B cell (primary cell): ENCODE measurements around the gene DYDC2.

Experiments used
- CTCF ChIP-seq: fragments of 200-600 bp; IDR thresholded peaks from one replicate; pipeline ENCODE4 v1.8.0; 2022; ENCODE audit warnings: antibody characterized with exemption, mild to moderate bottlenecking
- EZH2 ChIP-seq: IDR thresholded peaks from 2 replicates; pipeline ENCODE4 v1.6.1; 2012; ENCODE audit warnings: borderline replicate concordance, low read depth, mild to moderate bottlenecking, moderate library complexity, low read length; ENCODE audit not compliant: insufficient read depth, poor library complexity, severe bottlenecking

DNA sequence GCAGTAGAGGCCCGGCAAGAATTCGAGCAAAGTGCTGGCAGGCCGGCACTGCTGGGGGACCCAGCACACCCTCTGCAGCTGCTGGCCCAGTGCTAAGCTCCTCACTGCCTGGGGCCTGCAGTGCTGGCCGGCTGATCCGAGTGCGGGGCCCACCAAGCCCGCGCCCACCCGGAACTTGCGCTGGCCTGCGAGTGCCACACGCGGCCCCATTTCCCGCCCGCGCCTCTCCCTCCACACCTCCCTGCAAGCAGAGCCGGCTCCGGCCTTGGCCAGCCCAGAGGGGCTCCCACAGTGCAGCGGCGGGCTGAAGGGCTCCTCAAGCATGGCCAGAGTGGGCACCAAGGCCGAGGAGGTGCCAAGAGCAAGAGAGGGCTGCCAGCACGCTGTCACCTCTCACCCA is 3.1 kb downstream of the DYDC2 start:
- TF ChIP-seq CTCF (no peak), EZH2 (no peak)
